ENCODE data around the gene GDA.

GRCh38 chr9:72156586-72156985 lies 7.3 kb downstream of the GDA start:
- TF ChIP-seq, protein P1, sequence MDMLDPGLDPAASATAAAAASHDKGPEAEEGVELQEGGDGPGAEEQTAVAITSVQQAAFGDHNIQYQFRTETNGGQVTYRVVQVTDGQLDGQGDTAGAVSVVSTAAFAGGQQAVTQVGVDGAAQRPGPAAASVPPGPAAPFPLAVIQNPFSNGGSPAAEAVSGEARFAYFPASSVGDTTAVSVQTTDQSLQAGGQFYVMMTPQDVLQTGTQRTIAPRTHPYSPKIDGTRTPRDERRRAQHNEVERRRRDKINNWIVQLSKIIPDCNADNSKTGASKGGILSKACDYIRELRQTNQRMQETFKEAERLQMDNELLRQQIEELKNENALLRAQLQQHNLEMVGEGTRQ (IDR thresholded peaks at IDR 0.05; ENCODE audit: low read depth, low read length) = no peak
- TF ChIP-seq POLR2A (IDR thresholded peaks at IDR 0.05; ENCODE audit: low read depth, low read length) (no peak), CTCF (conservative IDR thresholded peaks at IDR 0.05; ENCODE audit: low read depth, low read length) (no peak)
